CD4-positive, alpha-beta T cell treated with Interleukin-15 for 4 hours (primary cell): ENCODE results near the gene BRINP3.

Experiments
- DNase-seq: peaks from one replicate; pipeline ENCODE4 v3.0.0-alpha.2; 2020; ENCODE audit warnings: low spot score

The BRINP3 gene

DNA sequence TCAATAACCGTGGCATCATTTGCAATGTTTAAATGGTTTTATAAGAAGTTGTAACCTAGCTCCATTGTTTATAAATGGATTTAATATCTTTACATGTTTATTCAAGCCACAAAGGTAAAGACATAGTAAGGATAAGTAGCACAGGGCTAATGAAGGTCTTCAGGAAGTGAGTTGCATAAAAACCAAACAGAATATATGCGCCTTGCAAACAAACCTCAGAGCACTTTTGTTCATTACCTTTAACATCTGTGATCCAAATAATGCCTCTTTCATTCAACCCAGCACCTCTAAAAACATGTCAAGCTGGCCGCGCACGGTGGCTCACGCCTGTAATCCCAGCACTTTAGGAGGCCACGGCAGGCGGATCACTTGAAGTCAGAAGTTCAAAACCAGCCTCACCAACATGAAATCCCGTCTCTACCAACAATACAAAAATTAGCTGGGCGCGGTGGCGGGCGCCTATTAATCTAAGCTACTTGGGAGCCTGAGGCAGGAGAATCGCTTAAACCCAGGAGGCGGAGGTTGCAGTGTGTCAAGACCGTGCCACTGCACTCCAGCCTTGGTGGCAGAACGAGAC is 25.3 kb downstream of the BRINP3 start:
- no peak for DNase-seq

- DNase-seq = no peak
Observed at GRCh38 chr1:190444464-190444863, 33.2 kb downstream of the BRINP3 start.

DNA sequence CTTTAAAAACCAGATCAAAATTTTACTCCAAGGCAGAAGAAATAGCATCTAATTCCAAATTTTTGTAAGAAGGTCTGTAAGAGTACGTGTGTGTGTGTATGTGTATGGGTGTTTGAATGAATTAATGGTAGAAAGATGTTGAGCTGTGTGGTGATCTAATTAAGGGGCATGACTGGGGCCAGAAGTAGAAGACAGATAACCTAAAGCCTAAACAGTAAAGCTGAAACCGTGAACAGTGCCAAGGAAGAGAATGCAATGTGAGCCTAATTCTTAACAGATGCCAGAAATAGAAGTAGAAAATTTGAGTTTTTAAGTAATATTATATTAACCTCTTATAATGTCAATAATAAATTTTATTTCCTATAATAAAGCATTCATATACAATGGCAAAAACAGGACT is 38.2 kb downstream of the BRINP3 start:
- no peak for DNase-seq

DNA sequence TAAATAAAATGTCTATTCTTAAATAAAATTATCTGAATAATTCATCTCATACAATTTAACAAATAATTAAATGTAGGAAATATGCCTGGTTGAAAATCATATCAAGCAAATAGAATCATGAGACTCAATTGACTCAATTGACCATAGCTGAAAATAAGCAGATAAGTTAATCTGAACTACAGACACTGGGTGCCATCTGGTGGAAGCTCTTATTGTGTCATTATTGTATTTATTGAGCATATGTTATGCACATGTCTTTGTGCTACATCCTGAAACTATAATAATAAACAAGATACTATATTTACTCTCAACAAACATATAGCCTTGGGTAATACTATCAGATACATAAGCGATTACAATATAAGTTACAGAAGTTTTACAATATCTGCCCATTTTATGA is 41.0 kb downstream of the BRINP3 start:
- DNase-seq = no peak

GRCh38 chr1:190429932-190430331 is 47.7 kb downstream of the BRINP3 start:
- DNase-seq = no peak

GRCh38 chr1:190429141-190429540 is 48.5 kb downstream of the BRINP3 start:
- no peak for DNase-seq

GRCh38 chr1:190416239-190416638 is 61.4 kb downstream of the BRINP3 start:
- no peak for DNase-seq

DNA sequence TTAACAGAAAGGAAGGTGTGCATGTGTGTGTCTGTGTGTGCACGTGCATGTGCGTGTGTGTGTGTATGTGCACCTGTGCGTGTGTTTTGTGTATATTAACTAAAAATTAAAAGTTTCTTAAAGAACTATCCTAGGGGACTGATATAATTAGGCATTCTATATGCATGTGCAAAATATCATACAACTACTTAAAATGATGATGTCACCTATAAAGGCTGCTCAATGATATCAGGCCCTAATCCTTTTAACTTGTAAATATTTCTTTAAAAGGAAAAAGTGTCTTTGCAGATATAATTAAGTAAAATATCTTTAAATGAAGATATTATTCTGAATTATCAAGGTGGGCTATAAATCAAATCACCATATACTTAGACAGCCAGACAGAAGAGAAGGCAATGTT is 64.5 kb downstream of the BRINP3 start:
- DNase-seq = no peak

DNA sequence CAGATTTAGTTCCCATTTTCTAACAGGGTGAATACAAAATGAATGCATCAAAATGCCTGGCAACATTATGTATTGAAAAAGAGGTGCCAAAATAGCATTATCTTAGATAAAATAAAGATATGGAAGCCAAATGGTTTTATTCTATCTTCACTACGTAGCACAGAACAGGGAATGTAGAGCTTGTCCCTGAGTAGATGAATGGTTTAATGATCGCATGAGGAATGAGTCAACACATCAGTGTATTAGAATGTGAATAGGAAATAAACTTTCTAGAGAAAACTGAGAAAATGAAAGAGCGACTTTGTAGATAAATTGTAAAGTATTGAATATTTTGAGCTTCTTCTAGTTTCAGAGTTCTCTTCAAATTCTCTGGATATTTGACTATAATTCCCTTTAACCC is 74.3 kb downstream of the BRINP3 start:
- DNase-seq = no peak

GRCh38 chr1:190399233-190399632 is 78.4 kb downstream of the BRINP3 start:
- no peak for DNase-seq

GRCh38 chr1:190391582-190391981 is 86.1 kb downstream of the BRINP3 start:
- no peak for DNase-seq

GRCh38 chr1:190377991-190378390 is 99.7 kb downstream of the BRINP3 start:
- DNase-seq = no peak

DNA sequence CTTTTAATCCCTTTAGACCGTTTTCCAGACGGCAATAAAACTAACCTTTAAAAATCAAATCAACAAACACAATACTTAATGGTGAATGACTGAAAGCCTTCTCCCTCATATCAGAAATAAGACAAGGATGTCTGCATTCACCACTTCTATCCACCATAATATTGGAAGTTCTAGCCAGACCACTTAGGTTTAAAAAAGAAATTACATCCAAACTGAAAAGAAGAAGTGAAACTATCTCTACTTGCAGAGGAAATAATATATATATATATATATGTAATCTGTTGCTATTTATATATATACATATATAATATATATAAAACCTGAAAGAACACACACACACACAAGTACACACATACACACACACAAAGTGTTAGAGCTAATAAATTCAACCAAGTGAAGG is 100.4 kb downstream of the BRINP3 start:
- no peak for DNase-seq

DNA sequence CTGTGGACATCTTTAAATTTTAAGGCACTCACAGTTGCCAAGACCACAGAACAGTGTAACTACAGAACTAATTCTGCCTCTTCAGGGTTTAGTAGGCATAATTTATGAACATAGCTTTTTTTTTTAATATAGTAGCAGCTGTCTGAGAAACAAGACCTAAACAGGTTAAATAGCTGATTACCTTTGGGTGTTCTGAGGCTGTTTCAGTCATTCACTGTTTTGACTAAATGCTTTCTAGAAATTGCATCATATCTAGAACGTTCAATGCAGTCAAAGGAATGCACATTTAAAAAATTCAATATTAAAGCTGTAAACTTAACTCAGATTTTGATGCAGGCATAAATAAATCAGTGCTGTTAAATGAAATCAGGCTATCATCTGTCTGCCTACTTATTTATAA is 101.6 kb downstream of the BRINP3 start:
- no peak for DNase-seq

GRCh38 chr1:190373705-190374336 is 103.8 kb downstream of the BRINP3 start:
- DNase-seq = no peak

GRCh38 chr1:190367200-190367599 is 110.5 kb downstream of the BRINP3 start:
- DNase-seq = no peak

GRCh38 chr1:190365283-190365682 is 112.4 kb downstream of the BRINP3 start:
- no peak for DNase-seq

GRCh38 chr1:190353538-190354101 is 124.0 kb downstream of the BRINP3 start:
- DNase-seq = no peak

DNA sequence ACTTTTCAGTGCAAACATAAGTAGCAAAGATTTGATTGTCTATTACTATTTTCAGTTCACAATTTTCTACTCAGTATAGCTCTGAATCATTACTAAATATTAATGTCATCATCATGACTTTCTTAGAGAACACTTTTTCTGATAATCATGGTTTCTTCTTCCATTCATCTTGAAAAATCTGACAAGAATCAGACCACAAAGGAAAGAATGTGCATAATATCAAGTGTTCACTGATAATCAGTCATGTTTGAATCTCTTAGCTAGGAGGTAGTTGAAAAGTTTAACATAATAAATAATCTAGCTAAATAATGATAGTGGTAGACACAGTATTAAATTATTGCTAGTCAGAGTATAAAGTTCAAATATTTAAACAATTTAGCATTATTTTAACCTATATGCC is 133.2 kb downstream of the BRINP3 start:
- no peak for DNase-seq

GRCh38 chr1:190338829-190339228 is 138.8 kb downstream of the BRINP3 start:
- DNase-seq = no peak

GRCh38 chr1:190328871-190329270 is 148.8 kb downstream of the BRINP3 start:
- no peak for DNase-seq

GRCh38 chr1:190328361-190328760 is 149.3 kb downstream of the BRINP3 start:
- DNase-seq = no peak

DNA sequence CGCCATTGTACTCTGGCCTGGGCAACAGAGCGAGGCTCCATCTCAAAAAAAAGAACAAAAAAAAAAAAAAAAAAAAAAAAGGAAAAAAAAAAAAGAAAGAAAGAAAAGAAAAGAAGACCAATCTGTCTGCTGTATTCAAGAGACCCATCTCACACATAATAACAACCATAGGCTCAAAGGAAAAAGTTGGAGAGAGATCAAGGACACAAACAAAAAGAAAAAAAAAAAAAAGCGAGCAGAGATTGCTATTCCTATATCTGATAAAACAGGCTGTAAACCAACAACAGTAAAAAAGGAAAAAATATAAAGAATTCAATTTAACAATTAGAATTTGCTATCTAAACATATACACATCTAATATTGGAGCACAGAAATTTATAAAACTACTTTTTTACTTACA is 150.4 kb downstream of the BRINP3 start:
- DNase-seq = no peak

DNA sequence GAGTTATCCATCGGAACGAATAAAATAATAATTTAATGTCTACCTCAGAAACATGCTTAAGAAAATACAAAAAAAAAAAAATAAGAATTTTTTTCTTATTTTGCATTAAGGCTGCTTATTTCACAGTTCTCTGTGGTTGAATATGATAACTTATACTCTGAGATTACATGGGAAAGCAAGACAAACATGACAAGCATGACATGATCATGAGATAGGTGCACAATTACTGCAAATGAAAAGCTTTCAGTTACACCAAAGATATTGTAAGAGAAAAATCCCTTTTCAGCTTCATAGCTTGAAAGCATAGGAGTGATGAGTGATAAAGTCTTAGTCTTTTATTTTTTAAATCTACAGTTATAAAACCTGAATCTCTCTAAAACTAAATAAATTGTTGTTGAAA is 154.1 kb downstream of the BRINP3 start:
- no peak for DNase-seq
